Right lung (tissue), 5 donors: ENCODE measurements around the gene GPR161. TPM values are rescaled to one million over a fixed set of nuclear protein-coding genes. Genes with fewer than 3 reads are reported as not detected.
"Not testable (repeated sequence)": the region's sequence is repeated elsewhere in the genome, so short reads cannot be mapped to it uniquely, and the experiment has no call there.

Source experiments
- DNase-seq, 2 donors: peaks; one replicate each; pipeline ENCODE4 v3.0.0-alpha.2; 2013
- polyA plus RNA-seq, 5 donors: library from polyadenylated mRNA; unstranded; fragments of 120-200 nt; gene quantifications; one replicate each; pipeline versions ENCODE4 v1.2.1 to v1.2.3, GENCODE V29; 2013; ENCODE audit warnings: inconsistent platforms in 1 of 5, low replicate concordance in 1 of 5; ENCODE audit not compliant: insufficient read length in 5 of 5, insufficient read depth in 1 of 5

The GPR161 gene
- polyA plus RNA-seq, 5 donors, result 23.2 to 33.0 (median 24.8) TPM

DNA sequence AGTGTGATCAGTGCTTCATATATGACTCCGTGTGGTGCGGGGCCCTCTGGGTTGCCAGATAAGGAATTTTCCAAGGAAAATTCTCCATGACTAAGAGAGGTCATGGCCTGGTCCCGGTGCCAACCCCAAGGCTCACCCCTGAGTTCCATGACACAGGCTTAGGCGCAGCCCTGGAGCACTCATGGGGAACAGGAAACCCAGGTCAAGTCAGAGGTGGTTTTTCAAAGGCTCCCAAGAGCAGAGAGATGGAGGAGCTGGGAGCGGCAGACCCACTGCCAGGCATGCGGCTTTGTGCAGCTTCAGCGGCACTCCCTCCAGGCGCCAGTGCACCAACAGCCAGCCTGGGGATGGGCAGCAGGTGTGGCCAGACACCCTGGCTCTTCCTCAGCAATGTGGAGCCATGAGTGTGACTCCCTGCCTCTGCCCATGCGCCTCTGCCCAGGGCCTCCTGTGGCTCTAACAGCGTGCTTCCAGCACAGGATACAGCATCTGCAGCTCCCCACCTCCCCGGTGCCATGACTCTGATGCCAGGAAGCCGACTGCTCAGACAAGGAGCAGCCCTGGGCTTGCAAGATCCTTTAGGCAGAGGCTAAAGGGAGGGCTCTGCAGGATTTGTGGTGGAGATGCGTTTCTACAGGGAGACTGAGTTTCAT lies 47.3 kb downstream of the GPR161 start:
- no peak for DNase-seq

DNA sequence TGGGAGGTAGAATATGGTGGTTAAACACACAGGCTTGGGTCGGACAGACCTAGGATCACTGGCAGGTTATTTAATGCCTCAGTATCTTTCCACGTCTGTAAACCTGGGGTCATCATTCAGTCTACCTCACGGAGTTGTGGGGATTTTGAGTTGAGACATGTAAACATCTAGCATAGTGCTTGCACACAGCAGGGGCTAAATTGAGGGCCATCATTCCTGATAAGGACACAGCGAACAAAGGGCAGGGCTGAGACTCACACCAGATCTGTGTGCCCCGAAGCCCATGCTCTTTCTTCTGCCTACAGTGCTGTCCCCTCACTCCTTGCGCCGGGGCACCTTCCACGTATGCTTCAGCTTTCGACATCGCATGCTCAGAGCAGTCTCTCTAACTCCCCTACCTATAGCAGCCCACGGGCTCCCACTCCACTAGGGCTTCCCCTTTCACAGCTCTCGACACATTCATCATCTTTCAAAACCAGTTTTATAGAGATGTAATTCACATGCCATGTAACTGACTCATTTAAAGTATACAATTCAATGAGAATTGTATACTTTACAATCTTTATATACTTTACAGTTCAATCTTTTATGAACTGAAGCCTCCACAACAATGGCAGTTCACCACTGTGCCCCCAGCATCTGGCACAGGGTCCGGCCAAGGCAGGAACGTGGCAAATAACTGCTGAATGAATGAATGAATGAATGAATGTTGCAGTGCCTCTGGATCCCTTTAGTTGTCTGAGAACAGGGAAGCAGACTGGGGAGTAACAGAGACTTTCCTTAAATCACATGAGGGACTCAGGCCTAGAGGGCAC lies 48.0 kb downstream of the GPR161 start:
- no peak for DNase-seq

DNA sequence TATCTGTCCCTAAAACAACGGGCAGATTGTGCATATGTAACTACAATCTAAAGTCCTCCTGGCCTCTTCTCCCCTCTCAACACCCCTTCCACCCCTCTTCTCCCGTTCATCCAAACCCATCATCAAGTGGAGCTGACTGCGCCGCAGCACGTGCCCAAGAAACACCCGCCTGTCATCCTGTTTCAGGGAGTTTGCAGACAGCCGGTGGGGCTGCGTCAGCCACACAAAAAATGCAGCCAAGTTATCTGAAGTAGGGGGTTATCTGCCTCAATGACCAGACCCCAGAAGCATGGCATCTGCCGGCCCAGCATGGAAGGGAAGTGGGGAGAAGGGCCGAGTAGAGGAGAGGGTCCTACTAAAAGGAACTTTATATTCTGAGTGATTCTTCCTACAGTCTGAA lies 49.0 kb downstream of the GPR161 start:
- no peak for DNase-seq

DNA sequence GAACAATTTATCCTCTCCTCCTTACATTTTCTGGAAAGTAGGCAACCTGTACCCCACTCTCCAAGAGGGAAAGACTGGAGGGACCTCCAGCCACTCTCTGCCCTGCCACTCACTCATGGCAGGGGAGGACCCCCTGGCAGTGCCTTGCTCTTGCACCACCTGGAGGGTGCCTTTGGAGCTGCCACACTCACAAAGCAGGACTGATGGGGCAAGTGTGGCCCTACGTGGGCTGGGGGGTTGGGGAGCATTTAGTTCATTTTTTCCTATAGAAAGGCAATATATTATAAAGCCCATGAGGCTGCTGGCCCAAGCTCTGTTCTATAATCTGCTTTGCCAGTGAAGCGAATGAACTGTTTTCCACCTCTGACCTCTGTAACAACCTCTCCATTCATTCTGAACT lies 50.3 kb downstream of the GPR161 start:
- DNase-seq, result no peak

DNA sequence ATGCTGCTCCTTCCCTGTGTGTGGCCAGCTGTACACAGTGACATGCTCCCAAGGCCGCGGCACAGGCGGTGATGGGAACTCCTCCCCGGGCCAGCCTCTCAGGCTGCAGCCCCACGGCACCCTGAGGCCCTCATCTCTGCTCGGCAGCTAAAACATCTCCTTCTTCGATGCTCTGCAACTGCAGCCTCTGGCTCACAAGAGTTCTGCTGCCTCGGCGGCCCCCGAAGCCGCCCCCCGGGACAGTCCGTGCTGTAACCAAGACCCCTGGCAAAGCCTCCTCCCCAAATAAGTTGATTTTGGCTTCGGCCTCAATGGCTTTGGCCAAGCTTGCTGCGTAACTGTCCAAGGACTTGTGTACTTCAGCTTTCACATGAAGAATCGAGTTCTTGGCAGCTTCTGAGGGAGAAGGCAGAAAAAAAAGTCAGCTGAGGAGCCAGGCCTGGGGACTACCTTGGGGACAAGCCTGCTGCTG lies 51.3 kb downstream of the GPR161 start:
- peak; percentile 31 to 47 for DNase-seq

DNA sequence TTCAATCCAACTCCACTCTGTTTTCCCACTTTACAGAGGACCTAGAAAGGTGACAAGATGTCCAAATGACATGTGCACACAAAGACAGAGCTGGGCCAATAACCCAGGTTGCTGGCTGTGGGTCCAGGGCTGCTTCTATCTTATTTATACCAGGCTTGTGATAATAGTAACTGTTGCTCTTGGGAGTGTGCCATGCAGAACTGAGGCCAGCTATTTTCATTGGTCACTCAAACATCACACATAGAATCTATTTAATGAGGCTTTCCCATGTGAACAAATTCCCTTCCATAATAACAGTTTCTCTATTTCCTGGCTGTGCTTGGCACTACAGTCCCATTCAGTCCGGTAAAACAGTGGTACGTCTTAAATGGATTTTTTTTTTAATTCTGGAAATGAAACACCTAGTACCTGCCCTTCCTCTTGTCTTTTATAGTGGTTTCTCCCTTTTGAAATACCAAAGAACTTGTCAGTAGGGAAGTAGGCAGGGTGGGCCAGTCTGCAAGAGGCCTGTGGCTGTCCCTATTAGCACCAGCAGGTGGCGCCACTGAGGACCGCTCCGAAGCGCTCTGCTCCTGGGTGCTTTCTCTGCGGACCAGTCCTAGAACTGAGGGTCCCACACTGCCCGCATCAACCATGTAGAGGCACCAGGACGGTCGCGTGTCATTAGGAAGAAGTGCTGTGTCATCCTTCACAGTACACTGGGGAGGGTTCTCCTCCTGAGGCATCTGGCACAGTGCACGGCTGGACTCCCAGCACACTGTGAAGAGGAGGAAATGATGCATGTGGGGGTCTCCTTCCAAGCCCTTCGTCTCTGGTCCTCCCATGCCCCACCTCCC lies 52.1 kb downstream of the GPR161 start:
- peak; percentile 25 to 26 for DNase-seq

DNA sequence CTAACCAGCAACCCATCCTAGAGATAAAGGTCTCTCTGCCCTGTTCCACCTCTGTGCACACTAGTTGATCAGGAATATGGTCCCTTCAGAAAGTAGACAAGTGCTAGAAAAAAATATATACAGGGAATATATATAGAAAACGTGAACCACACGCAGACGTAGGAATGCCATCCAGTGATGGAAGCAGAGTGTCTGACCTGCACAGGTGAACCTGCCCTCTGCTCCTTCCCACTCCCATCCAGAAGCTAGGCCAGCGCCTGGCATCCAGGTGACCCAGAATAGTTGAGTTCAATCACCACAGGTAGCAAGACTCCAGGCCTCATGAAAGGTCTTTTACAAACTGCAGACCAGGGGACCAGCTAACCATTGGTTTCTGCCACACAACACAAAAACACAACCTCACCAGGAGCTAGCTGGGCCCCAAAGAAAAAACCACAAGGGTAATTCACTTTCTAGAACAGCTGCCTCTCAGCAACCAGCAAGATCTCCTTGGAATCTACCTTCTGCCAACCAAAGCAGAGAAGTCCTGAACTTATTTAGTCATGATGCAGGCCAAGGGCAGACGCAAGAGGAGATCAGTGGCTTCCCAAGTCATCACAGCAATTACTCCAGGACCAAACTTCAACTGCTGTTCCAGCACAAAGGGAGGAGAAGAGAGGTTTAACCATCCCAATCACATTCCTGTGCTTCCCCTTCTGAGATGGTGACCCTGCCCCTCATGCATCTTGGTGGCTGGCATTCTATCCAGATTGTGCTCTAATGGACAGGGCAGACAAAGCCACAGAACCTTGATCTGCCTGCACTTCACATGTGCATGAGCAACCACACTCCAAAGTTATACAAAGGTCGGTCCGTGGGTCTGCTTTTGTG lies 53.0 kb downstream of the GPR161 start:
- no peak for DNase-seq

DNA sequence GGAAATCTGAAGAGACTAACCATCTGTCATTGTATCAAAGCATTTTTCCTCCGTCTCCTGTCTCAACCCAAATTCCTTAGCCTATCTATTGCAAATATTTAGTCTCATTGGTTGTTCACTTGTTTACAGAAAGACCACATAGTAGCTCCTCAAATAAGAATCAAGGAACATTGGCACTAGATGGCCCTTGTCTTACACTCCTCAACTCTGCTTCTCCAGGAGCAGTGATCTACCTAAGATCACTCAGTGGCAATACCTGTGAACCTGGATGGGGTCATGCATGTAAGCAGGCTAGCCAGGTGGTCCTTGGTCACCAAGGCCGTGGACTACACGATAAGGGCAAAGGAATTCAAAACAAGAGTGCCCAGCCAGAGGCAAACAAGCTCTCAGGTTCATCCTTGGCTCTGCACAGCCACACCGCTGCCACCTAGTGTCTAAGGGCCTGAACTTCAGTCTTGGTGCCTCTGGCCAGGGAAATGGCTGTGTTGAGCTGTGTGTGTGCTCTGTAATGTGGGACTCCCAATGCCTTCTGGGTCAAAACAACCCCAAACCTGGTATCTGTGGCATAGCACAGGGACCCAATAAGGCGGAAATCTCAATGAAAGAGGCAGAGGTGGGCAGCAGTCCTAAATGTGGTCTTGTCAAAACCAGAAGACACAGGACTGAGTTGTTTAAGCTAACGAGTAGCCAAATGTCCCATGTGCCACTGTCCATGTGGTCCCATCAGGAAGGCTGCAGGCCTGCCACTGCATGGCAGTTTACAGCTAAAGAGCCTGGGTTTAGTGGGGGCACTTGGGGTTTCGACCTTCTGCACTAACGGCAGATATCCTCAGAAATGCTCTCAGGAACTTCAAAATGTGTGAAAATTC lies 54.5 kb downstream of the GPR161 start:
- peak; percentile 51 to 61 for DNase-seq

DNA sequence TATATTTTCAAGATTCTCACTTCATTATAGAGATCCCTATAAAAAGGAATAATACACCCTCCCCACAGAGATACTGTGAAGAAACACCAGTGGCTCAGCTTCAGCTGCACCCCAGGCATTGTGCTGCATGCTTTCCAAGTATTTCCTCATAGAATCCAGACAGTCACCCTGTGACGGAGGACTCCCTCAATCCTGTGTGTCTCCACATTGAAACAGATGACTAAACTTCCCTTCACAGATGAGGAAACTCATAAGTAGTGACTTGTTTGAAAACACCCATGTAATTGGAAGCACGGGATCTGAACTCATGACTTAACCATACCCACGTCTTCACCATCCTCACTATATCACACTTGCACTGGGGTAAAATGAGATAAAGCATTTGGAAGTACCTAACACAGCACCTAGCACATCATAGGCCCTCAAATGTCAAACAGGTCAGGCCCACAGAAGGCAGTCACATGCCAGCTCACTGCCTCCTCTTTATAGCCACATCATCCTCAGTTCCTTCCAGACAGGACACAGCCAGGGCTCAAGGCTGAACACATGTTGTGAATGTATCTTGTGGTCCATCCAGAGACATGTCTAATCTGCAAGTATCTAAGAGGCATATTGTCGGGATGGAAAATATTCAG lies 55.2 kb downstream of the GPR161 start:
- DNase-seq, result no peak

DNA sequence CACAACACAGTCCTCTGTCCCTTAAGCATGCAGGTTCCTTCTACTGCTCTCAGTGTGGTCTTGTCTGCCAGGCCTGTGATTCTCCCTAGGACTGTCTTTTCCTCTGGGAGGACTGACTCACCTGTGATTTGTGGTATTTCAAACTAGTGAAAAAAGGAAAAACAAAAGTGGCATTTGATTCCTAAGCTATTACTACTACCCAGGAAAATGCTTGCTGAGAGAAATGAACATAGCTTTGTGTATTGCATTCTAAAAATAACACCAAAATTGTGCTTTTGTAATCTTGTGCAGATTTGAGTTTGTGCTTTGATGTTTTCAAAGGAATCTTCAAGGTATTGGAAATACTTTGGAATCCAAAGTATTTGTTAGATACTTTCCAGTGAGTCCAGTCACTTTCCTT lies 57.0 kb downstream of the GPR161 start:
- no peak for DNase-seq

DNA sequence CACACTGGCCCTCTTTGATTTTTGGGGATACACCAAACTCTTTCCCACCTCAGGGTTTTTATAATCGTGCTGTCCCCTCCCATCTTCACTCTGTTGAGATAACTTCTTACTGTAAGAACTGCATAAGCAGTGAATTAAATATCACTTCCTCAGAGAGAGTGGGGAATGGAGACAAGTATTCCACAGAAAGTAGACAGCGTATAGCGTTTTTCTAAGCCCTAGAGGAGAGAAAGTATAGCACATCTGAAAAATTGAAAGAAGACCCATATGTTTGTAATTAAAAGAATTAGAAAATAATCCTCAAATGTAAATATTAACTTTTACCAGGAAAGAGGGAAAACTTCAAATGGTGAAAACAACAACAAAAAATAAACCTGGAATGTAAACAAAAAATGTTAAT lies 67.3 kb downstream of the GPR161 start:
- DNase-seq, result no peak

DNA sequence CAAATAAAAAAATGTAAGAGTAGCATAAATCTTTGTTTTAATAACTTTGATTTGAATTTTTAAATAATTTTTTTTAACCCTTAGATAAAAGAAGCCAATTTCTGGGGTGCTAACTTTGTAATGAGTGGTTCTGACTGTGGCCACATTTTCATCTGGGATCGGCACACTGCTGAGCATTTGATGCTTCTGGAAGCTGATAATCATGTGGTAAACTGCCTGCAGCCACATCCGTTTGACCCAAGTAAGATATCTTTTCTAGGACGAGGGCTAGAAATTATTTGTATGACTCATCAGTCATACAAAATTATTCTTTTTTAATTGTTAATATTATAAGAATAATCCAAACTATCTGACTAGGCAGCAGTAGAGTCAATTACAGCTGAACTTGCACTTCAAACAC lies 71.2 kb downstream of the GPR161 start:
- no peak for DNase-seq

DNA sequence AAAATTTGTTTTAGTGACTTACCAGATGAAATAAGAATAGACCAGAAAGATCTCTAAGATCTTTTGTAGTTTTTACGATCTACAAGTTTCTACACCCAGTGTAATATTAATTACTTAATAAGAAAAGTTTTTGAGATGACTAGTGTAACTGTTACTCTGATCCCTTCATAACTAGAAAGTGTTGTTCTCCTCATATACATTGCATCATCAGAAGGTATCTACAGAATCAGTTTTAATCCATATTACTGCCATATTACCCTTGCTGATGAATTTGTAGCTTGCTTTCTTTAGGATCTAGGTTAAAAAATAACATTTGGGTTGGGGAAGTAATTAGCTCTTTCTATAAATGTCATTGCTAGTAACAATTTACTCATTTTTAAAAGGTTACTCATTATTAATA lies 72.5 kb downstream of the GPR161 start:
- DNase-seq, result no peak

DNA sequence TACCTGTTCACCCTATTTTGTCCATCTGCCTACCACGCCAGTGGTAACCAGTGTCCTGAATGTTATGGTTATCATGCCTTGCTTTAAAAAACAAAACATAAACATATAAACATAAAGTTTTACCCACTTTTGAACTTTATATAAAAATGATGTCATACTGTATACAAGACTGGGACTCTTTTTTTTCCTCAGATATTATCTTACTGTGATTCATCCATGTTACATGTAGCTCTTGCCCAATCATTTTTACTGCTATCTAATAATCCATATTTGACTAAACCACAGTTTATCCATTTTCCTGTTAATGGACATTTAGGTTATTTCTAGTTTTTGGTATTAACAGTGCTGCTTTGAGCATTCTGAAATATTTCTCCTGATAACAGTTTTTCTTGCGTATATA lies 78.8 kb downstream of the GPR161 start:
- DNase-seq, result no peak

DNA sequence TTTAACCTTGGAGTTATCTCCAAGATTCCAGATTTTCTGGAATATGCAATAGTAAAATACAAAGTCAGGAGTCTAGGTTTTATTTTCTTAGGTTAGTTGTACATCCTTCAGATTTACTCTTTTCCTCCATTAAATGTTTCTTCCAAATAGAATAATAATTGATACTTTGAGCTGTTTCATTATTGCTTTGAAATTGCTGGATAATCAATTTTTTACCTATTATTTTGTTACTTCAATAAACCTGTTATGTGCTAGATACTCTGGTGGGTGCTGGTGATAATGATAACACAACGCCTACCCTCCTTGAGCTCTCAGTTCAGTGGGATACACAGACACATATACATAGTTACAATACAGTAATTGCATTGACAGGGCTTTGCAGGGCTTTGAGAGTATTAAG lies 79.4 kb downstream of the GPR161 start:
- DNase-seq, result no peak

DNA sequence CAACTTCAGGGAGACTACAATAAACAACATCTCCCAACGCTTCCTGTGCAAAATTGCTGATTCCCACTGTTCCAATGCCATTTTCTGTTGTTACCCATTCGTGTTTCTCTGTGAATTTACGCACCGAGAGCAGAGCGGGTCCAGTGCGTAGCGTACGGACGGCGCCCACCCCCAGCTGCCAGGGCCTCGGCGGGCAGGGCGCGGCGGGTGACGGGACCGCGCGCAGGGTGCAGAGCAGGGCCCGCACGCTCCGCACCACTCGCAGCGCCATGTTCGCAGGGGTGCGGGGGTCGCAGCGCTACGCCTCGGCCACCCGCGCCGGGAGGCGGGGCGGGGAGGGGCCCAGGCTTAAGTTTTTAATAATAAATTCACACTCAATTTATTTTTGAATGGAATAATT lies 80.6 kb downstream of the GPR161 start:
- not testable (repeated sequence) for DNase-seq

DNA sequence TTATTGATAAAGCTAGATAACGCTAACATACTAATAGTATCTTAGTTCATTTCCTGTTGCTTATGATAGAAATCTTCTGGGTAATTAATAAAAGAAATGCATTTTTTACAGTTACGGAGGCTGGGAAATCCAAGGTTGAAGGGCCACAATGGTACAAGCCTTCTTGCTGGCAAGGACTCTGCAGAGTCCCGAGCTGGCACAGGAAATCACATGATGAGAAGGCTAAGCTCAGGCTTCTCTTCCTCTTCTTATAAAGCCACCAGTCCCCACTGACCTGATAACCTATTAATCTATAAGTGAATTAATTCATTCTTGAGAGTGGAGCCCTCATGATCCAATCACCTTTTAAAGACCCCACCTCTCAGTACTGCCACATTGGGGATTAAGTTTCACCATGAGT lies 82.6 kb downstream of the GPR161 start:
- no peak for DNase-seq

DNA sequence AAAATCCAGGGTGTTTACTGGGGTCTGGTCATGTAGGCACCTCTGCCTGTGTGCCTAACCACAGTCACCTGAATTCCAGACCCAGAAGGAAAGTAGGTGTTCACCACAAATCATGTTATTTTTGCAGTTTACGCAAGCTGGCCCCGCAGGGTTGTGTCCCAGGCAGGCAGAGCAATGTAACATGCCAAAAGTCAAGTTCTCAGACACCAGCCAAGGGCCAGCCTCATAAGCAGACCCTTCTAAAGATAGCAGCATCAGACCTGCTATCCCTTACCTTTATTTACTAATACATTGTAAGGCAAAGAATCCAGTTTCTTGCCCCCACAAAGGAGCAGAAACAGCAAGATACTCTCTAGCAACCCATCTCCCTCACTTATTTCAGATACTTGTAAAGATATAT lies 83.0 kb downstream of the GPR161 start:
- DNase-seq, result no peak

DNA sequence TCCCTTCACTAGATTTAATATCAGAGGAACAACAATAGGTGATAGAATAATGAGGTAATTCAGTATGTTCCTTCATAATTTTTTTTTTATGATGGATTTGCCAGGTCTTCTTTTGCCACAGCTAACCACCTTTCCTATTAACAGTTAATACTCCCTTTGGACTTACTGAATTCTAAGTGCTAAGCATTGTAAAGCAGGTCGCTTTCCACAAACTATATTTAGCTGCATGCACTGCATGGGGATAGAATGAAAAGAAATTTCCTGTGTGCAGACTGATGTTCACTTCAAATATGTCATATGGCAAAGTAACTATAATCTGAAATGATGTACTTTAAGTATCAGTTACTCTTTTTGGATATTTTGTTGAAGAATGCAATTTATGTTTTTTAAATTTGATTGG lies 85.8 kb downstream of the GPR161 start:
- no peak for DNase-seq

DNA sequence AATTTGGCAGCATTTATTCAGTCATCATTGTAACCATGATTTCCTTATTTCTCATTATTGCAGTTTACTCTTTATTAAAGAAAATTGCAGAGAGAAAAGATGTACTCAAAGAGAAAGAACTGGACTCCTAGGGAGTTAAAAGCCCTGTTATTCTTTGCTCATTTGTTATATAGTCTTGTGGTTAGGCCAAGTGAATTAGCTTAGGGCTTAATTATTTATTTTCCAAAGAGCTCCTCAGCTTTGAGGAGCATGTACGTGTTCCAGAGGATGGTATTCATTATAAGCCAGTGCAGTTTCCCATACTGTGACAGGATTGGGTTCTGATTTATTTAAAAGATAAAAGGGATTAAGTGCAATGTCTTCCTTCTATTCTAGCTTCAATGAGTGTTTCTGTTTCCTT lies 86.4 kb downstream of the GPR161 start:
- DNase-seq, result no peak
